HepG2 (cell line): Measurements from ENCODE around the gene OSBPL2. TPM values are rescaled to one million over a fixed set of nuclear protein-coding genes. Genes with fewer than 3 reads are reported as not detected.
A peak's percentile ranks its signal among the peaks of the same experiment; 100 is the strongest.

Experiments
- BCL6 ChIP-seq: IDR thresholded peaks from 2 replicates; pipeline ENCODE4 v1.6.1; 2016; ENCODE audit warnings: missing genetic modification reagents, missing compliant biosample characterization
- KLF12 ChIP-seq: sonication (generic); formaldehyde crosslinking; IDR thresholded peaks from 2 replicates; pipeline ENCODE4 v1.4.0; 2020; ENCODE audit warnings: missing genetic modification reagents, borderline replicate concordance
- KLF9 ChIP-seq: IDR thresholded peaks from 2 replicates; pipeline ENCODE4 v1.6.1; 2016; ENCODE audit warnings: low read depth
- MAF1 ChIP-seq: sonication (generic); formaldehyde crosslinking; IDR thresholded peaks from 2 replicates; pipeline ENCODE4 v1.5.0; 2020; ENCODE audit warnings: missing genetic modification reagents, borderline replicate concordance
- NFRKB ChIP-seq: fragments of 450-650 bp; IDR thresholded peaks from 2 replicates; pipeline ENCODE4 v1.6.1; 2017
- ONECUT2 ChIP-seq: sonication (generic); formaldehyde crosslinking; IDR thresholded peaks from 2 replicates; pipeline ENCODE4 v1.4.0; 2020; ENCODE audit warnings: missing genetic modification reagents
- POLR2G ChIP-seq: fragments of 200-400 bp; formaldehyde crosslinking; IDR thresholded peaks from 2 replicates; pipeline ENCODE4 v1.6.1; 2018; ENCODE audit warnings: mild to moderate bottlenecking, low read depth, low read length, moderate library complexity
- RARG ChIP-seq: sonication (generic); formaldehyde crosslinking; IDR thresholded peaks from 2 replicates; pipeline ENCODE4 v1.4.0; 2020; ENCODE audit warnings: low read depth, mild to moderate bottlenecking, missing genetic modification reagents
- TEAD3 ChIP-seq: optimal IDR thresholded peaks from 2 replicates; pipeline ENCODE3; 2016; ENCODE audit warnings: borderline replicate concordance
- TRIM24 ChIP-seq: sonication (generic); formaldehyde crosslinking; IDR thresholded peaks from 2 replicates; pipeline ENCODE4 v1.8.0; 2022; ENCODE audit warnings: mild to moderate bottlenecking, missing genetic modification reagents
- ZFP90 ChIP-seq: sonication (generic); formaldehyde crosslinking; IDR thresholded peaks from 2 replicates; pipeline ENCODE4 v1.8.0; 2022; ENCODE audit warnings: missing genetic modification reagents, mild to moderate bottlenecking, inconsistent platforms, borderline replicate concordance
- ZNF354B ChIP-seq: sonication (generic); formaldehyde crosslinking; IDR thresholded peaks from 2 replicates; pipeline ENCODE4 v1.8.0; 2022; ENCODE audit warnings: mild to moderate bottlenecking, missing genetic modification reagents
- ZNF446 ChIP-seq: sonication (generic); formaldehyde crosslinking; IDR thresholded peaks from 2 replicates; pipeline ENCODE4 v1.5.0; 2020; ENCODE audit warnings: mild to moderate bottlenecking, missing genetic modification reagents
- ZNF678 ChIP-seq: sonication (generic); formaldehyde crosslinking; IDR thresholded peaks from 2 replicates; pipeline ENCODE4 v1.4.0; 2020; ENCODE audit warnings: mild to moderate bottlenecking, missing genetic modification reagents
- ZNF720 ChIP-seq: sonication (generic); formaldehyde crosslinking; IDR thresholded peaks from 2 replicates; pipeline ENCODE4 v1.4.0; 2020; ENCODE audit warnings: missing genetic modification reagents
- ZSCAN31 ChIP-seq: sonication (generic); formaldehyde crosslinking; IDR thresholded peaks from 2 replicates; pipeline ENCODE4 v1.5.0; 2020; ENCODE audit warnings: low read depth, mild to moderate bottlenecking, missing genetic modification reagents
- polyA plus RNA-seq, 8 experiments: library from polyadenylated mRNA; depleted of rRNA in 3 of 8; stranded (reverse) in 7 of 8; unstranded in 1 of 8; fragments of >200 nt; fragmentation: Illumina TruSeq in 4 of 8; extraction: Trizol in 4 of 8; gene quantifications; 2 replicates each; pipeline versions ENCODE4 v1.2.1 to v1.2.3, GENCODE V29; 2011 to 2016; ENCODE audit warnings: low read depth in 4 of 8, missing spikeins in 1 of 8, mixed read lengths in 1 of 8; ENCODE audit not compliant: insufficient read depth in 1 of 8
- total RNA-seq, 5 experiments: library from RNA; depleted of rRNA; stranded (reverse); fragments of >200 nt; fragmentation: Illumina TruSeq; extraction: Trizol; gene quantifications; 2 replicates each; pipeline ENCODE4 v1.2.3, GENCODE V29; 2016; ENCODE audit warnings: low read depth in 1 of 5
- TF ChIP-seq, protein P1 (sequence below): sonication (generic); formaldehyde crosslinking; IDR thresholded peaks from 2 replicates; pipeline ENCODE4 v1.5.1; 2020; ENCODE audit warnings: missing genetic modification reagents, mild to moderate bottlenecking, borderline replicate concordance
- TF ChIP-seq, protein P2 (sequence below): sonication (generic); formaldehyde crosslinking; IDR thresholded peaks from 2 replicates; pipeline ENCODE4 v1.8.0; 2022; ENCODE audit warnings: missing genetic modification reagents, low read depth, mild to moderate bottlenecking, borderline replicate concordance
- TF ChIP-seq, protein P3 (sequence below): sonication (generic); formaldehyde crosslinking; IDR thresholded peaks from 2 replicates; pipeline ENCODE4 v1.8.0; 2022; ENCODE audit warnings: mild to moderate bottlenecking, missing genetic modification reagents
- TF ChIP-seq, protein P4 (sequence below): IDR thresholded peaks from 2 replicates; pipeline ENCODE4 v1.6.1; 2012; ENCODE audit warnings: low read length, improper control_type of control experiment
- TF ChIP-seq, protein P5 (sequence below): sonication (generic); formaldehyde crosslinking; IDR thresholded peaks from 2 replicates; pipeline ENCODE4 v1.5.0; 2020; ENCODE audit warnings: missing genetic modification reagents

OSBPL2 gene
- total and polyA plus RNA-seq, 2 of the 13 experiments (the other 11 are each of a cell fraction or from before 2014, with no cell fraction given), result 18.5 to 37.4 TPM

GRCh38 chr20:62237801-62238568 lies at the start of gene OSBPL2 (continued):
- TF ChIP-seq, protein P1, sequence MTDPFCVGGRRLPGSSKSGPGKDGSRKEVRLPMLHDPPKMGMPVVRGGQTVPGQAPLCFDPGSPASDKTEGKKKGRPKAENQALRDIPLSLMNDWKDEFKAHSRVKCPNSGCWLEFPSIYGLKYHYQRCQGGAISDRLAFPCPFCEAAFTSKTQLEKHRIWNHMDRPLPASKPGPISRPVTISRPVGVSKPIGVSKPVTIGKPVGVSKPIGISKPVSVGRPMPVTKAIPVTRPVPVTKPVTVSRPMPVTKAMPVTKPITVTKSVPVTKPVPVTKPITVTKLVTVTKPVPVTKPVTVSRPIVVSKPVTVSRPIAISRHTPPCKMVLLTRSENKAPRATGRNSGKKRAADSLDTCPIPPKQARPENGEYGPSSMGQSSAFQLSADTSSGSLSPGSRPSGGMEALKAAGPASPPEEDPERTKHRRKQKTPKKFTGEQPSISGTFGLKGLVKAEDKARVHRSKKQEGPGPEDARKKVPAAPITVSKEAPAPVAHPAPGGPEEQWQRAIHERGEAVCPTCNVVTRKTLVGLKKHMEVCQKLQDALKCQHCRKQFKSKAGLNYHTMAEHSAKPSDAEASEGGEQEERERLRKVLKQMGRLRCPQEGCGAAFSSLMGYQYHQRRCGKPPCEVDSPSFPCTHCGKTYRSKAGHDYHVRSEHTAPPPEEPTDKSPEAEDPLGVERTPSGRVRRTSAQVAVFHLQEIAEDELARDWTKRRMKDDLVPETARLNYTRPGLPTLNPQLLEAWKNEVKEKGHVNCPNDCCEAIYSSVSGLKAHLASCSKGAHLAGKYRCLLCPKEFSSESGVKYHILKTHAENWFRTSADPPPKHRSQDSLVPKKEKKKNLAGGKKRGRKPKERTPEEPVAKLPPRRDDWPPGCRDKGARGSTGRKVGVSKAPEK, result no peak
- no peak for TF ChIP-seq MAF1
- peak; percentile 47; the same call in 1 of the 2 replicates for TF ChIP-seq BCL6 (CRISPR knock-in tag)
- TF ChIP-seq, protein P2, sequence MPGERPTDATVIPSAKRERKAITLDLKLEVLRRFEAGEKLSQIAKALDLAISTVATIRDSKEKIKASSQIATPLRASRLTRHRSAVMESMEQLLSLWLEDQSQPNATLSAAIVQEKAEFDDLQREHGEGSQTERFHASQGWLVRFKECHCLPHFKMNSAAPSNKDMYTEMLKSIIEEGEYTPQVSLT (CRISPR knock-in tag), result no peak
- TF ChIP-seq TRIM24 (CRISPR knock-in tag), result no peak
- no peak for TF ChIP-seq RARG (CRISPR knock-in tag)
- no peak; the same call in 1 of the 2 replicates for TF ChIP-seq POLR2G
- TF ChIP-seq KLF12 (CRISPR knock-in tag), result peak; percentile 90
- TF ChIP-seq TEAD3 (CRISPR knock-in tag), result peak; percentile 71
- TF ChIP-seq, protein P3, sequence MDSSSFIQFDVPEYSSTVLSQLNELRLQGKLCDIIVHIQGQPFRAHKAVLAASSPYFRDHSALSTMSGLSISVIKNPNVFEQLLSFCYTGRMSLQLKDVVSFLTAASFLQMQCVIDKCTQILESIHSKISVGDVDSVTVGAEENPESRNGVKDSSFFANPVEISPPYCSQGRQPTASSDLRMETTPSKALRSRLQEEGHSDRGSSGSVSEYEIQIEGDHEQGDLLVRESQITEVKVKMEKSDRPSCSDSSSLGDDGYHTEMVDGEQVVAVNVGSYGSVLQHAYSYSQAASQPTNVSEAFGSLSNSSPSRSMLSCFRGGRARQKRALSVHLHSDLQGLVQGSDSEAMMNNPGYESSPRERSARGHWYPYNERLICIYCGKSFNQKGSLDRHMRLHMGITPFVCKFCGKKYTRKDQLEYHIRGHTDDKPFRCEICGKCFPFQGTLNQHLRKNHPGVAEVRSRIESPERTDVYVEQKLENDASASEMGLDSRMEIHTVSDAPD (CRISPR knock-in tag), result no peak
- 0 out of 2 replicates have a peak, but pooled peaks have one; percentile 71 for TF ChIP-seq KLF9 (CRISPR knock-in tag)
- no peak for TF ChIP-seq ZNF720 (CRISPR knock-in tag)
- TF ChIP-seq, protein P4, sequence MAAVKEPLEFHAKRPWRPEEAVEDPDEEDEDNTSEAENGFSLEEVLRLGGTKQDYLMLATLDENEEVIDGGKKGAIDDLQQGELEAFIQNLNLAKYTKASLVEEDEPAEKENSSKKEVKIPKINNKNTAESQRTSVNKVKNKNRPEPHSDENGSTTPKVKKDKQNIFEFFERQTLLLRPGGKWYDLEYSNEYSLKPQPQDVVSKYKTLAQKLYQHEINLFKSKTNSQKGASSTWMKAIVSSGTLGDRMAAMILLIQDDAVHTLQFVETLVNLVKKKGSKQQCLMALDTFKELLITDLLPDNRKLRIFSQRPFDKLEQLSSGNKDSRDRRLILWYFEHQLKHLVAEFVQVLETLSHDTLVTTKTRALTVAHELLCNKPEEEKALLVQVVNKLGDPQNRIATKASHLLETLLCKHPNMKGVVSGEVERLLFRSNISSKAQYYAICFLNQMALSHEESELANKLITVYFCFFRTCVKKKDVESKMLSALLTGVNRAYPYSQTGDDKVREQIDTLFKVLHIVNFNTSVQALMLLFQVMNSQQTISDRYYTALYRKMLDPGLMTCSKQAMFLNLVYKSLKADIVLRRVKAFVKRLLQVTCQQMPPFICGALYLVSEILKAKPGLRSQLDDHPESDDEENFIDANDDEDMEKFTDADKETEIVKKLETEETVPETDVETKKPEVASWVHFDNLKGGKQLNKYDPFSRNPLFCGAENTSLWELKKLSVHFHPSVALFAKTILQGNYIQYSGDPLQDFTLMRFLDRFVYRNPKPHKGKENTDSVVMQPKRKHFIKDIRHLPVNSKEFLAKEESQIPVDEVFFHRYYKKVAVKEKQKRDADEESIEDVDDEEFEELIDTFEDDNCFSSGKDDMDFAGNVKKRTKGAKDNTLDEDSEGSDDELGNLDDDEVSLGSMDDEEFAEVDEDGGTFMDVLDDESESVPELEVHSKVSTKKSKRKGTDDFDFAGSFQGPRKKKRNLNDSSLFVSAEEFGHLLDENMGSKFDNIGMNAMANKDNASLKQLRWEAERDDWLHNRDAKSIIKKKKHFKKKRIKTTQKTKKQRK, result no peak; the same call in 1 of the 2 replicates
- TF ChIP-seq ZNF678 (CRISPR knock-in tag), result no peak
- no peak for TF ChIP-seq NFRKB
- peak; percentile 51; the same call in 1 of the 2 replicates for TF ChIP-seq ZSCAN31
- TF ChIP-seq, protein P5, sequence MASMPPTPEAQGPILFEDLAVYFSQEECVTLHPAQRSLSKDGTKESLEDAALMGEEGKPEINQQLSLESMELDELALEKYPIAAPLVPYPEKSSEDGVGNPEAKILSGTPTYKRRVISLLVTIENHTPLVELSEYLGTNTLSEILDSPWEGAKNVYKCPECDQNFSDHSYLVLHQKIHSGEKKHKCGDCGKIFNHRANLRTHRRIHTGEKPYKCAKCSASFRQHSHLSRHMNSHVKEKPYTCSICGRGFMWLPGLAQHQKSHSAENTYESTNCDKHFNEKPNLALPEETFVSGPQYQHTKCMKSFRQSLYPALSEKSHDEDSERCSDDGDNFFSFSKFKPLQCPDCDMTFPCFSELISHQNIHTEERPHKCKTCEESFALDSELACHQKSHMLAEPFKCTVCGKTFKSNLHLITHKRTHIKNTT (CRISPR knock-in tag), result no peak
- peak; percentile 81; the same call in 1 of the 2 replicates for TF ChIP-seq ZFP90
- no peak for TF ChIP-seq ZNF446 (CRISPR knock-in tag)
- no peak for TF ChIP-seq ONECUT2
- TF ChIP-seq ZNF354B (CRISPR knock-in tag), result no peak
